ENCODE measurements around the gene DIP2C.

The DIP2C gene

GRCh38 chr10:374354-374753 lies 315.1 kb downstream of the DIP2C start:
- Histone ChIP-seq H2BK15ac (replicated peaks; ENCODE audit: low read depth) (no peak overlapping the region), H2AK5ac (ENCODE audit: low read length) (no peak overlapping the region), H4K8ac (ENCODE audit: low read depth, low read length) (no peak overlapping the region), H3K23ac (ENCODE audit: low read length) (no peak overlapping the region), H3K56ac (ENCODE audit: low read length) (no peak overlapping the region), H3K4me3 (ENCODE audit: low read length) (no peak overlapping the region), H3K18ac (ENCODE audit: low read length) (no peak overlapping the region), H4K5ac (ENCODE audit: low read length) (no peak overlapping the region), H2BK5ac (ENCODE audit: low read length) (no peak overlapping the region), H3K79me2 (ENCODE audit: control insufficient read depth, insufficient read depth, low read length) (no peaks in the 10 kb centered on the region), H3K4ac (ENCODE audit: low read depth, low read length) (no peak overlapping the region), H3K4me1 (ENCODE audit: control insufficient read depth, low read depth, low read length) (no peaks in the 10 kb centered on the region), H3K4me2 (ENCODE audit: low read length) (no peak overlapping the region), H3K79me1 (ENCODE audit: low read length) (no peaks in the 10 kb centered on the region), H3K27me3 (ENCODE audit: insufficient read depth, low read length, poor library complexity) (no peaks in the 10 kb centered on the region), H3K9ac (ENCODE audit: low read length) (no peak overlapping the region), H2BK120ac (ENCODE audit: low read depth, low read length) (no peak overlapping the region), H3K36me3 (ENCODE audit: control insufficient read depth, insufficient read depth, low read length) (no peaks in the 10 kb centered on the region), H3K27ac (ENCODE audit: low read depth, low read length) (no peak overlapping the region)
- no CpG with 5 or more reads among the region's 3 CpGs for WGBS (ENCODE audit: extremely low coverage, insufficient coverage, low lambda C conversion rate)
- DNase-seq = no peak

- Histone ChIP-seq H3K56ac (ENCODE audit: low read length) (no peak overlapping the region), H3K23ac (ENCODE audit: low read length) (no peak overlapping the region), H2AK5ac (ENCODE audit: low read length) (no peak overlapping the region), H4K5ac (ENCODE audit: low read length) (no peak overlapping the region), H3K4me2 (ENCODE audit: low read length) (no peak overlapping the region), H3K79me1 (ENCODE audit: low read length) (no peaks in the 10 kb centered on the region), H3K4ac (ENCODE audit: low read depth, low read length) (no peak overlapping the region), H4K8ac (ENCODE audit: low read depth, low read length) (no peak overlapping the region), H3K36me3 (ENCODE audit: control insufficient read depth, insufficient read depth, low read length) (no peaks in the 10 kb centered on the region), H3K27me3 (ENCODE audit: insufficient read depth, low read length, poor library complexity) (no peaks in the 10 kb centered on the region), H3K9ac (ENCODE audit: low read length) (no peak overlapping the region), H2BK5ac (ENCODE audit: low read length) (no peak overlapping the region), H3K27ac (ENCODE audit: low read depth, low read length) (no peak overlapping the region), H2BK120ac (ENCODE audit: low read depth, low read length) (no peak overlapping the region), H3K79me2 (ENCODE audit: control insufficient read depth, insufficient read depth, low read length) (no peaks in the 10 kb centered on the region), H3K4me3 (ENCODE audit: low read length) (no peak overlapping the region), H3K4me1 (ENCODE audit: control insufficient read depth, low read depth, low read length) (no peaks in the 10 kb centered on the region), H3K18ac (ENCODE audit: low read length) (no peak overlapping the region), H2BK15ac (replicated peaks; ENCODE audit: low read depth) (no peak overlapping the region)
- peak; percentile 53 for DNase-seq
- WGBS (ENCODE audit: extremely low coverage, insufficient coverage, low lambda C conversion rate) = no CpG with 5 or more reads among the region's 8 CpGs
These were observed 315.8 kb downstream of the DIP2C start for GRCh38 chr10:373526-374309.

GRCh38 chr10:373015-373414 lies 316.5 kb downstream of the DIP2C start:
- Histone ChIP-seq H3K4me3 (ENCODE audit: low read length) (no peak overlapping the region), H3K4me2 (ENCODE audit: low read length) (no peak overlapping the region), H2BK120ac (ENCODE audit: low read depth, low read length) (no peak overlapping the region), H3K4ac (ENCODE audit: low read depth, low read length) (no peak overlapping the region), H3K4me1 (ENCODE audit: control insufficient read depth, low read depth, low read length) (no peaks in the 10 kb centered on the region), H3K27me3 (ENCODE audit: insufficient read depth, low read length, poor library complexity) (no peaks in the 10 kb centered on the region), H3K36me3 (ENCODE audit: control insufficient read depth, insufficient read depth, low read length) (no peaks in the 10 kb centered on the region), H3K27ac (ENCODE audit: low read depth, low read length) (no peak overlapping the region), H3K79me2 (ENCODE audit: control insufficient read depth, insufficient read depth, low read length) (no peaks in the 10 kb centered on the region), H4K5ac (ENCODE audit: low read length) (no peak overlapping the region), H2AK5ac (ENCODE audit: low read length) (no peak overlapping the region), H4K8ac (ENCODE audit: low read depth, low read length) (no peak overlapping the region), H3K56ac (ENCODE audit: low read length) (no peak overlapping the region), H3K23ac (ENCODE audit: low read length) (no peak overlapping the region), H3K18ac (ENCODE audit: low read length) (no peak overlapping the region), H2BK5ac (ENCODE audit: low read length) (no peak overlapping the region), H2BK15ac (replicated peaks; ENCODE audit: low read depth) (no peak overlapping the region), H3K79me1 (ENCODE audit: low read length) (no peaks in the 10 kb centered on the region), H3K9ac (ENCODE audit: low read length) (no peak overlapping the region)
- no CpG with 5 or more reads among the region's 4 CpGs for WGBS (ENCODE audit: extremely low coverage, insufficient coverage, low lambda C conversion rate)
- no peak for DNase-seq

GRCh38 chr10:372566-372965 lies 316.9 kb downstream of the DIP2C start:
- Histone ChIP-seq H3K4me2 (ENCODE audit: low read length) (no peak overlapping the region), H3K4ac (ENCODE audit: low read depth, low read length) (no peak overlapping the region), H3K36me3 (ENCODE audit: control insufficient read depth, insufficient read depth, low read length) (no peaks in the 10 kb centered on the region), H2BK5ac (ENCODE audit: low read length) (no peak overlapping the region), H3K79me2 (ENCODE audit: control insufficient read depth, insufficient read depth, low read length) (no peaks in the 10 kb centered on the region), H4K8ac (ENCODE audit: low read depth, low read length) (no peak overlapping the region), H3K9ac (ENCODE audit: low read length) (no peak overlapping the region), H3K27ac (ENCODE audit: low read depth, low read length) (no peak overlapping the region), H3K4me3 (ENCODE audit: low read length) (no peak overlapping the region), H4K5ac (ENCODE audit: low read length) (no peak overlapping the region), H3K56ac (ENCODE audit: low read length) (no peak overlapping the region), H3K23ac (ENCODE audit: low read length) (no peak overlapping the region), H2BK120ac (ENCODE audit: low read depth, low read length) (no peak overlapping the region), H2AK5ac (ENCODE audit: low read length) (no peak overlapping the region), H3K4me1 (ENCODE audit: control insufficient read depth, low read depth, low read length) (no peaks in the 10 kb centered on the region), H3K79me1 (ENCODE audit: low read length) (no peaks in the 10 kb centered on the region), H3K27me3 (ENCODE audit: insufficient read depth, low read length, poor library complexity) (no peaks in the 10 kb centered on the region), H2BK15ac (replicated peaks; ENCODE audit: low read depth) (no peak overlapping the region), H3K18ac (ENCODE audit: low read length) (no peak overlapping the region)
- no peak for DNase-seq
- no CpG with 5 or more reads among the region's 17 CpGs for WGBS (ENCODE audit: extremely low coverage, insufficient coverage, low lambda C conversion rate)

- H4K8ac ChIP-seq (ENCODE audit: low read depth, low read length) = no peak overlapping the region
- H2BK15ac ChIP-seq (replicated peaks; ENCODE audit: low read depth) = no peak overlapping the region
- no peaks in the 10 kb centered on the region for H3K79me2 ChIP-seq (ENCODE audit: control insufficient read depth, insufficient read depth, low read length)
- H3K27me3 ChIP-seq (ENCODE audit: insufficient read depth, low read length, poor library complexity) = no peaks in the 10 kb centered on the region
- H3K79me1 ChIP-seq (ENCODE audit: low read length) = no peaks in the 10 kb centered on the region
- H3K36me3 ChIP-seq (ENCODE audit: control insufficient read depth, insufficient read depth, low read length) = no peaks in the 10 kb centered on the region
- H3K4me1 ChIP-seq (ENCODE audit: control insufficient read depth, low read depth, low read length) = no peaks in the 10 kb centered on the region
- H3K4me3 ChIP-seq (ENCODE audit: low read length) = no peak overlapping the region
- no peak overlapping the region for H2BK5ac ChIP-seq (ENCODE audit: low read length)
- H4K5ac ChIP-seq (ENCODE audit: low read length) = no peak overlapping the region
- no peak overlapping the region for H2BK120ac ChIP-seq (ENCODE audit: low read depth, low read length)
- H3K18ac ChIP-seq (ENCODE audit: low read length) = no peak overlapping the region
- H3K56ac ChIP-seq (ENCODE audit: low read length) = no peak overlapping the region
- no peak overlapping the region for H3K23ac ChIP-seq (ENCODE audit: low read length)
- DNase-seq = no peak
- H3K4ac ChIP-seq (ENCODE audit: low read depth, low read length) = no peak overlapping the region
- H3K4me2 ChIP-seq (ENCODE audit: low read length) = no peak overlapping the region
- H3K27ac ChIP-seq (ENCODE audit: low read depth, low read length) = no peak overlapping the region
- WGBS (ENCODE audit: extremely low coverage, insufficient coverage, low lambda C conversion rate) = no CpG with 5 or more reads among the region's 13 CpGs
- no peak overlapping the region for H3K9ac ChIP-seq (ENCODE audit: low read length)
- no peak overlapping the region for H2AK5ac ChIP-seq (ENCODE audit: low read length)
These were observed 318.0 kb downstream of the DIP2C start for GRCh38 chr10:371515-371914.

GRCh38 chr10:370449-370825 lies 319.0 kb downstream of the DIP2C start:
- H3K27me3 ChIP-seq (ENCODE audit: insufficient read depth, low read length, poor library complexity) = no peaks in the 10 kb centered on the region
- no peak for DNase-seq
- no peak overlapping the region for H3K27ac ChIP-seq (ENCODE audit: low read depth, low read length)

More at GRCh38 chr10:370449-370825, 319.0 kb downstream of the DIP2C start:
- Histone ChIP-seq H2BK15ac (replicated peaks; ENCODE audit: low read depth) (no peak overlapping the region), H3K4me1 (ENCODE audit: control insufficient read depth, low read depth, low read length) (no peaks in the 10 kb centered on the region), H3K9ac (ENCODE audit: low read length) (no peak overlapping the region), H3K56ac (ENCODE audit: low read length) (no peak overlapping the region), H3K4ac (ENCODE audit: low read depth, low read length) (no peak overlapping the region), H3K23ac (ENCODE audit: low read length) (no peak overlapping the region), H2BK120ac (ENCODE audit: low read depth, low read length) (no peak overlapping the region), H4K8ac (ENCODE audit: low read depth, low read length) (no peak overlapping the region), H2AK5ac (ENCODE audit: low read length) (no peak overlapping the region), H3K79me1 (ENCODE audit: low read length) (no peaks in the 10 kb centered on the region), H3K4me3 (ENCODE audit: low read length) (no peak overlapping the region), H3K18ac (ENCODE audit: low read length) (no peak overlapping the region), H3K79me2 (ENCODE audit: control insufficient read depth, insufficient read depth, low read length) (no peaks in the 10 kb centered on the region), H3K36me3 (ENCODE audit: control insufficient read depth, insufficient read depth, low read length) (no peaks in the 10 kb centered on the region), H2BK5ac (ENCODE audit: low read length) (no peak overlapping the region), H3K4me2 (ENCODE audit: low read length) (no peak overlapping the region), H4K5ac (ENCODE audit: low read length) (no peak overlapping the region)
- no CpG with 5 or more reads among the region's 6 CpGs for WGBS (ENCODE audit: extremely low coverage, insufficient coverage, low lambda C conversion rate)
